Activated CD8-positive, alpha-beta memory T cell treated with anti-CD3 and anti-CD28 coated beads, Interleukin-2, amount 50 U/mL, for 24 hours (primary cell): ENCODE data around the gene LENEP.

Experiments
- DNase-seq: peaks from one replicate; pipeline ENCODE4 v3.0.0-alpha.2; 2020; ENCODE audit errors: extremely low read depth

Gene LENEP

GRCh38 chr1:154993572-154994268 lies at the start of gene LENEP:
LENEP (plus strand) TSS chr1:154993586; CDS start chr1:154993608, 22 bp downstream.
- no peak for DNase-seq

- no peak for DNase-seq
Measured at GRCh38 chr1:154943649-154944400, 49.6 kb upstream of the LENEP start.

GRCh38 chr1:154944401-154945159 lies 48.8 kb upstream of the LENEP start:
- no peak for DNase-seq

- DNase-seq: no peak
Measured at GRCh38 chr1:154945160-154945961, 48.0 kb upstream of the LENEP start.

GRCh38 chr1:154945962-154946850 lies 47.2 kb upstream of the LENEP start:
- no peak for DNase-seq

- DNase-seq: no peak
Measured at GRCh38 chr1:154948079-154948478, 45.3 kb upstream of the LENEP start.

- no peak for DNase-seq
Measured at GRCh38 chr1:154951901-154952657, 41.3 kb upstream of the LENEP start.

GRCh38 chr1:154952664-154953063 lies 40.7 kb upstream of the LENEP start:
- no peak for DNase-seq

GRCh38 chr1:154953611-154954038 lies 39.8 kb upstream of the LENEP start:
- DNase-seq: no peak

GRCh38 chr1:154954541-154954940 lies 38.8 kb upstream of the LENEP start:
- no peak for DNase-seq

GRCh38 chr1:154955039-154955717 lies 38.2 kb upstream of the LENEP start:
- peak; percentile 65 for DNase-seq

- peak; percentile 64 for DNase-seq
Measured at GRCh38 chr1:154955718-154956543, 37.5 kb upstream of the LENEP start, which contains the start of gene PBXIP1. PBXIP1 (minus strand) TSS chr1:154956099; CDS start chr1:154953721, 2,378 bp downstream.

- DNase-seq: no peak
Measured at GRCh38 chr1:154956544-154956941, 36.8 kb upstream of the LENEP start.

- no peak for DNase-seq
Measured at GRCh38 chr1:154957091-154957657, 36.2 kb upstream of the LENEP start.

- no peak for DNase-seq
Measured at GRCh38 chr1:154958036-154958435, 35.4 kb upstream of the LENEP start.

GRCh38 chr1:154958681-154959425 lies 34.5 kb upstream of the LENEP start:
- DNase-seq: no peak

- no peak for DNase-seq
Measured at GRCh38 chr1:154959426-154959780, 34.0 kb upstream of the LENEP start.
